T-helper 22 cell (primary cell): ENCODE data around the gene GAST.
"Not testable (repeated sequence)": the region's sequence is repeated elsewhere in the genome, so short reads cannot be mapped to it uniquely, and the experiment has no call there.

ENCODE experiments used
- DNase-seq: peaks from one replicate; pipeline ENCODE4 v3.0.0-alpha.2; 2020; ENCODE audit warnings: low read depth

Gene GAST, protein sequence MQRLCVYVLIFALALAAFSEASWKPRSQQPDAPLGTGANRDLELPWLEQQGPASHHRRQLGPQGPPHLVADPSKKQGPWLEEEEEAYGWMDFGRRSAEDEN

DNA sequence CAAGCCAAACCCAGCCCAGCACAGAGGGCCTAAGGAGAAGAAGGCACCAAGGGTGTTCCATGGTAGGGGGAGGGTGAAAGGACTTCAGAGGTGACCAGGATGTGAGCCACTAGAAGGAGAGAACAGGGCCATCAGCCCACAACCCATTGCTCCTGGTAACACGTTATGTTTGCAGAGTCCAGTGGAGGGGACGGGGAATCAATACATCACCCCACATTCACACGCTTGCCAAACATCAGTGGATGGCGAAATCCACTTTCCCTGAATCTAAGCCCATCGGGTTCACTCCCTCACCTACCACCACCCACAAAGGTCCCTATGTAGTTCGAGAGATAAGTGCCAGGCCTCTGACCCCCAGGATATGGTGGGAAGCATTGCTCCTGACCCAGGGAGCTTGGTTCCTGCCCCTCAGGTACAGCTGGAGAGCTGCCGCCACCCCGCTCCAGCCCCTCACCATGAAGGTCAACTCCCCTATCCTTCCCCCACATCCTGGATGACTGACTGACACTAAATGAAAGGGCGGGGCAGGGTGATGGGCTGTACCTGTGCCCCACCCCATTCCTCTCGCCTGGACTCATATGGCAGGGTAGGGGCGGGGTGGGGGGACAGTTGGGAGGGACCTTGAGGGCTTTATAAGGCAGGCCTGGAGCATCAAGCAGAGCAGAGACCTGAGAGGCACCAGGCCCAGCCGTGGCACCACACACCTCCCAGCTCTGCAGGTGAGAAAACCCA, at the start of gene GAST:
GAST (plus strand) TSS at position 663 of the 732 bp plus-strand sequence. CDS start 3,106 bp downstream, outside the sequence.
- no peak for DNase-seq

DNA sequence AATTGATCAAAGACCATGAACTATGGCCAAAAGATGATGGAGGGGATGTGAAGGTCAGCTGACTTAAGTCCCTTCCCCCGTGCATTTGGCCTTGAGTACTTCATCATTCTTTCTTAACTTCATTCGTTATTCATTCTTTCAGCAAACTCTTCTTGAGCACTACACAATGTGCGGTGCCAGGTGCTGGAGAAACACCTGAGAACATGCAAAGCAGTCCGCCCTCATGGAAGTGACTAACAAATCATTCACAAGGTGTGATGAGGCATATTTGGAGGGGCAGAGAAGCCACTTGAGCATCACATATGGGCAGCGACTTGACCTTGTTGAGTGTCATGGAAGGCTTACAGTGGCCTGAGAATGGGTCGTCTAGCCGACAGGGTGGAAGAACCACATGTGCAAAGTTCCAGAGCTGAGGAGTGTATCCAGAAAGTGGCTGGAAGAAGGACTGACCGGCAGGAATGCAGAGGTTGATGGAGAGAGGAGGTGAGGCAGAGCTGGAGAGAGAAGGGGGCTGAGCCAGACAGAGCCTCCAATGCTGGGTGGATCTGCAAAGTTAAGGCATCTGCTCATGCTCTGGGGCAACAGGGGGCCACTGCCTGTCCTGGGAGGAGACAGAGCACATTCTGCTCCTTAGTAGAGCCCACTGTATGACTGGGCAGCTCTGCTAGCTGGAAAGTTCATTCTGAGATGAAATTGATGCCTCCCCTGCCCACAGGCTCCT, 48.5 kb upstream of the GAST start:
- DNase-seq = no peak

DNA sequence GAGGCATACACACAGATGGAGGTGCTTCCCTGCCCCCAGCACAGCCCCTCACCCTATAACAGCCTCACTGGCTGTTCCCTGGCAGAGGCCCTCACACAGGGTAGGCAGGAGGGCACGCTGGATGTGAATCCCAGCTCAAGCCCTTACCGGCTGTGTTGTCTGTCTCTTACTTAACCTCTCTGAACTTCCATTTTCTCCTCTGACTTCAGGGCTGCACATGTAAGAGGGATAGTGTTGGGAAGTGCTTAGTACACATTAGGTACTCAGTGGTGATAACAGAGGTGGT, 48.0 kb upstream of the GAST start:
- DNase-seq = no peak

DNA sequence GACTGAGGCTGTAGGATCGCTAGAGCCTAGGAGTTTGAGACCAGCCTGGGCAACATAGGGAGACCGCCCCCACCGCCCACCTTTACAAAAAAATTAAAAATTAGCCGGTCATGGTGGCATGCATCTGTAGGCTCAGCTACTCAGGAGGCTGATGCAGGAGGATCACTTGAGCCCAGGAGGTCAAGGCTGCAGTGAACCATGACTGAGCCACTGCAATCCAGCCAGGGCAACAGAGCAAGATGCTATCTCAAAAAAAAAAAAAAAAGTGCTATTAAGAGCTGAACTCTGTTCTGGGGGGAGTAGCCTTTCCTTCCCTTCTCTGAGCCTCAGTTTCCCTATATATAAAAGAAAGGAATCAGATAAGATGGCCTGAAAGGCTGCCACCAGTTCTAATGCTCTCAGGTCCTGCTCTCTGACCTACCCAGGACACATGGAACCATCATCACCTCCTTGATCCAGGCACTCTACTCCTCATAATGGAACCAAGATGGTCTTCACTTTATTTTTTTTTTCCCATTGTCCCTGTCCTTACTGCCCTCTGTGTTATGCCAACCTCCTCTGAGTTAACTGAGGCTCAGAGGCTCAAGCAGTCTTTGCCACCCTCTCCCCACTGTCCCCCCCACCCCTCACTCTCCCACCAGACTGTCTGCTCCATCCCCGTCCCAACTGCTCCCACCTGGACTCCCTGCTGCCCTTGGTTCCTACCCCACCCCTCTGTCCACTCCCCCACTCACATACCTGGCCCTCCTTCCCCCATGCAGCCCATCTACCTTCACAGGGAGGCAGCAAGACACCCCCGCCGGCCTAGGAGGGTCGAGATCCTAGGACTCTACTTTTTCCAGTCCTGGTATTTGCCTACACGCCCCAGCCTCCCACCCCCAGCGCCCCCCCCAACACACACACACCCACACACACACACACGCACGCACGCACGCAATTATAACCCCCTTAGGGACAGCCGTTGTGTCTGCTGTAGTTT, 47.3 kb upstream of the GAST start:
- no peak for DNase-seq

DNA sequence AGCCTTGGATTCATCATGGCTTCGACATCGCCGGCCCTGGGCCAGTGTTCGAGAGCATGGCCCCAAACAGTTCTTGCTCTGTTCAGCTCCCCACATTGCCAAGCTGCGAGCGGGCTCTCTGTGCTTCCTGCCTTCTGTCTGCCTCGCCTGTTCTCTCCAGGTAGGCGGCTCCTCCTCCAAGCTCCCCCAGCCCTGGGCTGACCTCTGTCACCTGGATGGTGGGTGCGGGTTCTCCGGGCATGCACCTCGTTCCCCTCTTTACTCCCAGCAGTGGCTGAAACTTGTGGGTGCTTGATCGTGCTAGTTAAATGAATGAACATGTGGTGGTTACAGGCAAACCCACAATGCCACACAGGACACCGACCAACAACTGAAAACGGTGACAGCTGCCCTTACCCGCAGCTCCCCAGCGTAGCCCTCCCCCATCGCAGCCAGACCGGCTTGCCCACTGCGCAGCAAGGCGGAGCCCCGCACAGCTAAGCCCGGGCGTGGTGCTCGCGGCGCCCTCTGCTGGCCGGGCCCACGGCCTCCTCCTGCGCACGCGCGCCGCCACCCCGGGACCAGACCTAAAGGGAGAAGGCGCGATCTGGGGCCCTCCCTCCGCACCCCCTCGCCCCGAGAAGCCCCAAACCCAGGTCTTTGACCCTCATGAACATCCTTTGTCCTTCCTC, 46.4 kb upstream of the GAST start:
- peak; percentile 73 for DNase-seq

DNA sequence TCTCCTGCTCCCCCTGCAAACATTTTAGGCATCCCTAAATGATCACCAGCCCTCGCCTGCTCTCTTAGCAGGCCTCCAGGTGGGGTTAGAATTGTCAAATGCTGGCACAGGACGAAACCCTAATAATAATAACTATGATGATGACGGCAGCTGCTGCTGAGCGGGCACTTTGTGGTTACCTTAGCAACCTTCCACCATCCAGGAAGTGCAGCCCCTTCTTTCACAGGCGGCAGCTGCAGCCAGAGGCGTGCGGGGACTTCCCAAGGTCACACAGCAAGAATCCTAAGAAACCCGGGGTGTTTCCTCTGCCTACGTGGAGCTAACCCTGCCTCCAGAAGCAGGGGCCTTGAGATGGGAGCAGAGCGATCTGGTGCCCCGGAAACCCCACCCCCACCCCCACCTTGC, 45.9 kb upstream of the GAST start:
- peak; percentile 81 for DNase-seq

DNA sequence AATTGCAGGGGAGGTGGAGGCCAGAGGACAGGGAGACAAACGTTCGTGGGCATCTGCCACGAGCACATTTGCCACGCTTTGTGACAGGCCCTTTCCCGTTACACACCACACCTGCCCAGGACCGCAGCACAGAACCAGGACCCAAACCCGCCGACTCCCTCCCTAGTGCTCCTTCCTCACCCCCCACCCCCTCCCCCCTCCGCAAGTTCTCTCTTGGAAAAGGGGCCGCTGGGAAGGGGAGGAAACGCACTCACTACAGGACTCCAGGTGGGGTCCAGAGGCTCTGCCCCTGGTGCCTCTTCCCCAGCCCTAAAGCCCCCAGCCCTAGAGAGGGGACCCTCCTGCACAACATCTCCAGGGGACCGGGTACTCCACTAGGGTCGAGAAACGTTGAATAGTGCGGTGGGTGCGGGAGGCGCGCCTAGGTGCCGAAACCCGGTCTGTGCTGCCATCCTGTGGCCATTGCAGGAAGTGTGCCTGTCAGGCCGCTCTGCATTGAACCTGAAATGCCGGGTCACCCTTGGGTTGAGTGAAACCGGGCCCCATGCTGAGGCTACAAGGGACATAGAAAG, 45.3 kb upstream of the GAST start:
- peak; percentile 63 for DNase-seq

DNA sequence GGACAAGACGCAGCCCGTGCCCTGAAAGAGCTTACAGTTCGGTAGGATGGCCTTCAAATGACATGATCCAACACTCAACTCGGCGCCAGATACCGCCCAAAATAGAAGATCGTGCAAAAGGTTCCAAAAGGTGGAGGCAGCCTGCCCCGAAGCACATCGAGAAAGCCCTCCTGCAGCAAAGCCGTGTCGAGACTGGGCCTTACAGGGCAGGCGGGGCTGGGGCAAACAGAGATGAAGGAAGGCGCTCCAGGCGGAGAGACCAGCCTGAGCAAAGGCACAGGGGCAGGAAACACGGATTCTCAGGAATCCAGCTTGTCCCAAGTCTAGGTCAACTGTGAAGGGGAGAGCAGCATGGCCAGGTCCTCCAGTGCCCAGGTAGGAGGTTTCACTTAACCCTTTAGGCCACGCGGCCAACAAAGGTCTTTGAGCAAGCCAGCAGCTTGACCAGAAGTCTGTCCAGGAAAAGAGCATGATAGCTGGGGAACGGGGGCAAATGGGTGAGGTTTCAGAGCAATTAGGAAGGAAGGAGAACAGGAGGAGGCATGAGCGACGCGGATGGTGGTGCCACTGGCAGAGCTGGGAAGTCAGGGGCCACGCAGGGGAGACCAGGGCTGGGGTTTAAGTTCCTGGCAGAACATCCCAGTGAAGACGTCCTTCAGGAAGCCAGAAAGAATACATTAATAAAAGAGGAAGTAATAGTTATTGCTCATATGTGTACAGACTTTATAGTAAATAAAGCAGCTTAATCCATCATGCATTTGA, 44.7 kb upstream of the GAST start:
- no peak for DNase-seq

DNA sequence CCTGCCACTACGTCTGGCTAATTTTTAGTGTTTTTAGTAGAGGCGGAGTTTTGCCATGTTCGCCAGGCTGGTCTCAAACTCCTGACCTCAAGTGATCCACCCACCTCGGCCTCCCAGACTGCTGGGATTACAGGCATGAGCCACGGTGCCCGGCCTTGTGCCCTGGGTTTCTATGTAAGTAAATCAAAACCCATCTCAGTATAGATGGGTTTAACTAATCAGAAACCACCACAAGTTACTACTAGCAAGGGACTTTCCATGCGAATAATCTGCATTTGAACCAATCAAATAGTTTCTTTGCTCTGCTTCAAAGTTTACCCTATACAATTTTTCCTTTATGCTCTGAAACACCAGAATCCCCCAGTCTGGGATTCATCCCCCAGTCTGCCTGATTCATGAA, 40.0 kb upstream of the GAST start:
- no peak for DNase-seq

DNA sequence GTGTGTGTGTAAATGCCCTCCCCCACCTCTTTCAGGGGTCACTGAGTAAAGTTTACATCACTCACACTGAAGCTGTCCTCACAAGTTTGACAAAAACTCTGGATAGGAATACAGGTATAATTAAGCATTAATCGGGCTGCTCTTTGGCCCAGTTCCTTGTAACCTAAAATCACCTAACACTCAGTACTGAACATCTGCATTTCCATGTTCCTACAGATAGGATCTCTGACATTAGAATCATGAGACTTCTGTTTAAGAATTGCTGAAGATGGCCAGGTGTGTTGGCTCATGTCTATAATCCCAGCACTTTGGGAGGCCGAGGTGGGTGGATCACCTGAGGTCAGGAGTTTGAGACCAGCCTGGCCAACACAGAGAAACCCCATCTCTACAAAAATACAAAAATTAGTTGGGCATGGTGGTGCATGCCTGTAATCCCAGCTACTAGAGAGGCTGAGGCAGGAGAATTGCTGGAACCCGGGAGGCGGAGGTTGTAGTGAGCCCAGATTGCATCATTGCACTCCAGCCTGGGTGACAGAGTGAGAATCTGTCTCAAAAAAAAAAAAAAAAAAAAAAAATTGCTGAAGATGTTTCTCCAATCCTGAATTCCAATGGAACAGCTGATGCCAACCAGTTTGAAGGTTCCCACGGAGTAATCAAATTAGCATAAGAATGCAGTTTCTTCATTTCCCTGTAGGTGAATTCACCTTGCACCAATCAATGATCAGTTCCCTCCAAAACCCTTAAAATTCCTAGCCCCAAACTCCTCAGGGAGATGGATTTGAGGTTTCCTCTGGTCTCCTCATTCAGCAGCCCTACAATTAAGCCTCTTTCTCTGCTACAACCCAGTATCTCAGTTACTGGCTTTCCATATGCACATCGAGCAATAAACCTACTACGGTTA, 36.7 kb upstream of the GAST start:
- DNase-seq = not testable (repeated sequence)

DNA sequence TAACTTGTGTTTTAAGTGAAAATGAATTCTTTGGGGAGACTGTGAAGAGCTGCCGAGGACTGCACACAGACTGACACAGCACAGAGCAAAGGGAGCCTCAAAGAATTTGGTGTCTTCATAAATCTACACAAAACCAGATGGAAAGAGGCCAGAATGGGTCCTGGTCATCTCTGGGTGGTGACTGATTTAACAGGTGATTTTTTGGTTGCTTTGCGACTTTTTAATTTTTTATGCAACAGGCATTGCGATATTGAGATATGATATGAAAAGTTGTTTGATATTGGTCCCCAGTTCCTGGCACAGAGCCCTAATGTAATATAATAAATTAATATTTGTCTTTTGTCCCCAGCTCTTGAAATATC, 36.1 kb upstream of the GAST start:
- no peak for DNase-seq

DNA sequence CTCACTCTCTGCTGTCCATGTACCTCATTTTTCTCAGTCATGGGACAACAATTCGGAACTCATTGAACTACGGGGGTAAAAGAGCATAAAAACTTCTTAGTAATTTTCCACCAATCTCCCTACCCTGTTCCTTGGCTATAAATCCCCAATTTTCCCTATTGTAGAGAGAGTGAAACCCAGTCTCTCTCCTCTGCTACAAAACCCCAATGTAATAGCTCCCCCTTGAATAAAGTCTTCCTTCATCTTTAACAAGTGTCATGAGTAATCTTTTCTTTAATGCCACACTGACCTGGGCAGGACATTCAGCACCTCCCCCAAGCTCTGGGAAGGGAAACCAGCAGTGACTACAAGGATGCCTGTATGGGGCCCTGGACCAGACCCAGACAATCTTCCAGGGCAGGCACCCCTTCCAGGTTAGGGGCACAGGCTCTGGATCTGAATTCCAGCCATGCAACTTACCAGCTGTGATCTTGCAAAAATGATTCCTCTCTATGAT, 33.7 kb upstream of the GAST start:
- DNase-seq = no peak

DNA sequence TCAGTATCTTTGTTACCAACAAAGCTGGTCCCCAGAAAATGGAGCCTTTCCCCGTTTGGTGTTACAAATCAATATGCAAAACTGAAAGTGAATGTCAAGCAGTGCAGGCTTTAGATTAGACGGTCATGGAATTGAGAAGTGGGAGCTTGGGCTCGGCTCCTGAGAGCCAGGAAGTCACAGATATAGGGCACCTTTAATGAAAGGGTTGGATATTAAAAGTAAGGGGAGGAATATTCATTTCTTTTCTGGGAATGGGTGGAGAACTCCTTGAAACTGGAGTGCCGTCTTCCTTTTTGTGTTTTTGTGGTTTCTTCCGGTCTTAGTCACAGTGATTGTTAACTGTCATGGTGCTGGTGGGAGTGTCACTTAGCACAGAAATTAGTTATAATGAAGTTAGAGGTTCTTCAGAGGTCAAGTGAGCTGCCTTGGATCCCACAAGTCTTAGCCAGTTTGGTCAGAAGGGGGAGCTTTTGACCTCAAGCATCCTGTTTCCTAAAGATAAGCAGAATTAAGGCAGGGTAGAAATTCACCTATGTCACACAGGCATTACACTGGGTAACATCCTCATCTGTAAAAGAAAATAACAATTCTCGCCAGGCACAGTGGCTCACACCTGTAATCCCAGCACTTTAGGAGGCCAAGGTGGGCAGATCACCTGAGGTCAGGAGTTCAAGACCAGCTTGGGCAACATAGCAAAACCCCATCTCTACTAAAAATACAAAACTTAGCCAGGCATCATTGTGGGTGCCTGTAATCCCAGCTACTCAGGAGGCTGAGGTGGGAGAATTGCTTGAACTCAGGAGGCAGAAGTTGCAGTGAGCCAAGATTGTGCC, 33.0 kb upstream of the GAST start:
- DNase-seq = peak; percentile 59

DNA sequence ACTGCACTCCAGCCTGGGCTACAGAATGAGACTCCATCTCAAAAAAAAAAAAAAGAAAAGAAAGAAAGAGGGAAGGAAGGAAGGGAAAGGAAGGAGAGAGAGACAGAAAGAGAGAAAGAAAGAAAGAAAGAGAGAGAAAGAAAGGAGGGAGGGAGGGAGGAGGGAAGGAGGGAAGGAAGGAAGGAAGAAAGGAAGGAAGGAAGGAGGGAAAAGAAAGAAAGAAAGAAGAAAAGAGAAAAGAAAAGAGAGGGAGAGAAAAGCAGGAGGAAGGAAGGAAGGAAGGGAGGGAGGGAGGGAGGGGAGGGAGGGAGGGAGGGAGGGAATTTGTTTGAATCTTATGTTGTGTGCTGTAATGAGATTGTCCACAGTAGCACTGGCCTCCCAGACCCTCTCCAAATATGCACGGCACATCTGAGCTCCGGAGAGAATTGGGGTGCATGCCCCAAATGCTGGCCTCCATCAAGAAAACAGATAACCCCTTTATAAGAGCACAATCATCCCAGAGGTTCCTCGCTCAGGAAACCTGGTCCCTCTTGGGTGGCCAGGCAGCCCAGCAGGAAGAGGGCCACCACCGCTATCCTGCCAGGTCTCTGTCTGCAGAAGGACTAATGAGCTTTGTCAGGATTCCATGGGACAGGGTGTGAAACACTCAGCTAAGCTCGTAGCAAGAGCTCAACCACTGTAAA, 32.2 kb upstream of the GAST start:
- no peak for DNase-seq

DNA sequence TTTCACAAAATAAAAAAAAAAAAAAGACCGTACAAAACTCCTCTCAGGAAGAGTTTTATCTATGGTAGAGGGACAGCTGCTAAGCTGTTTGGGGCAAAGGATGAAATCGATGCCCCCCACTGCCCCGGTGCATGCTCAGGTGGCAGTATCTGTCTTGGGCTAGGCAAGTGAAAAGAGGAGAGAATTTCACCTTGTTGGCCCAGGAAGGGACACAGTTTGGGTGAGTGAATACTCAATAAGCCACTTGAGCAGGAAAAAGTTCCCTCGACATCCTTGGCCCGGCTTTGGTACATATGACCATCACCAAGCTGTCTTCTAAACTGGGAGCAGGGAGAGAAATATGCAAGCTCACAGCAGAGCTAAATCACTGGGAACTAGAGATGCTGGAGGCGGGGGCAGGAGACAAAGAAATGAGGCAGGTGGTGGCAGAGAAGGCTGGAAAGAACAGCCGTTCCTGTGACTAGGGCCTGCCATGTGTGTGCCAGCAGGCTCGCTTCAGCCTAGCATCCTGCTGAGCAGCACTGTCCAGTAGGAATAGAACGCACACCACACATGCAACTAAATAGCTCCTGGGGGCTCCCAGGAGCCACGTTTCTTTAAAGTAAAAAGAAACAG, 31.6 kb upstream of the GAST start:
- no peak for DNase-seq

DNA sequence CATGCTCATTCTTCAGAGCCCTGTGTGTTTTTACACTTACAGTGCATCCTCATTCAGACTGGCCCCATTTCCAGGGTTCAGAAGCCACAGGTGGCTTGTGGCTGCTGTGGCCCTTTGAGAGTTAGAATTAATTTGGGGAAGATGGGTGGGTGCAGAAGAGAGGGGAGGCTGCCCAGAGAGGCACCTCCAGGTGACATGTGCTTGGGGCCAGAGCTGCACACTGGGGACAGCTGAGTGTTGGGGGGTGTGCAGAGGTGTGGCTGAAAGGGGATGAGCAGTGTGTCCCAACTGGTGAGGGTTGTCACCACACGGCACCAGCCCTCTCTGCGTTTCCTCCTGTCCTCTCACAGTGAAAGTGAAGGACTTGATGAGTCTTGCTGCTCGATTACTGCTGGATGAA, 30.4 kb upstream of the GAST start:
- DNase-seq = no peak

DNA sequence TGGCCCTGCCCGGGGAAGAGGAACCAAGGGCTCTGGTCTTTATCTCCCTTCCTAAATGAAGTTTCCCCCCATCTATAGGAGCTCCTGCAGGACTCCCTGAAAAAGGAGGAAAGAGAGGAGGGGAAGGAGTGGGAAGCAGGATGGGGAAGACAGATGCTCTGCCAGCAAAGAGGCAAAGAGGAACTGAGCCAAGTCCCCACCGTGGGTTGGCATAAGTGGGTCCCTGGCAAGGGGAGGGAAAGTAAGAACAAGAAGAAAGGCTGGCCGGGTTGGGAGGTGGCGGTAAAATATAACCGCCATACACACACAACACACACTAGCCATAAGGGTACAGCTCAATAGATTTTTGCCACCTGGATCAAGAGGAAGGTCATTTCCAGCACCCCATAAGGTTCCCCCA, 29.5 kb upstream of the GAST start:
- no peak for DNase-seq
